Measurements from ENCODE around the gene HNRNPF. TPM values are rescaled to one million over a fixed set of nuclear protein-coding genes. Genes with fewer than 3 reads are reported as not detected.

HNRNPF gene
- total and polyA plus RNA-seq, 11 donors, result 24.0 to 142 (median 79.1) TPM

- H3K27ac ChIP-seq, result no peak overlapping the region
- H3K4me1 ChIP-seq, result peaks cover 0 to 12% (median 0%) of the 10 kb centered on the region in 12 donors
- intact Hi-C loops (cut with DNase I), result no loop called here
- H3K36me3 ChIP-seq, result no peaks in the 10 kb centered on the region
- no peak overlapping the region for H3K4me3 ChIP-seq
- DNase-seq (no peak), ATAC-seq (no peak)
- no peaks in the 10 kb centered on the region for H3K27me3 ChIP-seq
- H3K9me3 ChIP-seq, result no peaks in the 10 kb centered on the region
- 85 to 96% (median 91%) methylated on average over 3 of the region's 3 CpGs for WGBS, 4 donors
- no peak for TF ChIP-seq CTCF (IDR thresholded peaks at IDR 0.05)
- no peak for TF ChIP-seq POLR2A (IDR thresholded peaks at IDR 0.05)
Measured at GRCh38 chr10:43374194-43374593, 34.8 kb downstream of the HNRNPF start.

GRCh38 chr10:43373461-43373860 lies 35.5 kb downstream of the HNRNPF start:
- H3K4me1 ChIP-seq, result peaks cover 0 to 12% (median 0%) of the 10 kb centered on the region in 12 donors
- H3K27me3 ChIP-seq, result no peaks in the 10 kb centered on the region
- WGBS, 4 donors, result 73 to 87% (median 79%) methylated on average over 5 of the region's 5 CpGs
- no peak overlapping the region for H3K4me3 ChIP-seq
- H3K27ac ChIP-seq, result peak overlapping the region in 1 of 12 donors; percentile 34
- no peak for TF ChIP-seq CTCF (IDR thresholded peaks at IDR 0.05)
- no peak for TF ChIP-seq POLR2A (IDR thresholded peaks at IDR 0.05)
- ATAC-seq (no peak), DNase-seq (no peak)
- H3K9me3 ChIP-seq, result no peaks in the 10 kb centered on the region
- intact Hi-C loops (cut with DNase I), result no loop called here
- H3K36me3 ChIP-seq, result no peaks in the 10 kb centered on the region

GRCh38 chr10:43372765-43373361 lies 36.1 kb downstream of the HNRNPF start:
- peaks cover 0 to 12% (median 0%) of the 10 kb centered on the region in 12 donors for H3K4me1 ChIP-seq
- ATAC-seq, result peak in 2 of 4 donors; percentile 24 to 46
- H3K36me3 ChIP-seq, result no peaks in the 10 kb centered on the region
- no peak for DNase-seq
- no peak for TF ChIP-seq POLR2A (IDR thresholded peaks at IDR 0.05)
- TF ChIP-seq CTCF (IDR thresholded peaks at IDR 0.05), result no peak
- peak overlapping the region in 2 of 12 donors; percentile 24 to 34 for H3K27ac ChIP-seq
- 91 to 100% (median 98%) methylated on average over 1 of the region's 1 CpG for WGBS, 4 donors
- no peaks in the 10 kb centered on the region for H3K9me3 ChIP-seq
- intact Hi-C loops (cut with DNase I), result no loop called here
- no peak overlapping the region for H3K4me3 ChIP-seq
- no peaks in the 10 kb centered on the region for H3K27me3 ChIP-seq

GRCh38 chr10:43371418-43371817 lies 37.6 kb downstream of the HNRNPF start, which contains the start of gene FXYD4:
FXYD4 (plus strand) TSS chr10:43371636; CDS start chr10:43373747, 2,111 bp downstream.
- Histone ChIP-seq H3K27me3 (no peaks in the 10 kb centered on the region), H3K4me3 (no peak within 1 kb of the TSS), H3K36me3 (no peaks in the 10 kb centered on the region), H3K4me1 (peaks cover 0 to 12% (median 0%) of the 10 kb centered on the region in 12 donors), H3K27ac (no peak within 1 kb of the TSS), H3K9me3 (no peaks in the 10 kb centered on the region)
- WGBS, 4 donors, result 82 to 90% (median 85%) methylated on average over 13 of the region's 13 CpGs
- intact Hi-C loops (cut with DNase I), result no loop called here
- TF ChIP-seq POLR2A (IDR thresholded peaks at IDR 0.05), result no peak
- TF ChIP-seq CTCF (IDR thresholded peaks at IDR 0.05), result no peak
- DNase-seq (no peak), ATAC-seq (no peak)
